Astrocyte of the cerebellum (primary cell): Measurements from ENCODE around the gene SHISAL1.

ENCODE experiments used
- DNase-seq: peaks from one replicate; pipeline ENCODE4 v3.0.0-alpha.2; 2011; ENCODE audit warnings: low read depth
- H3K4me3 ChIP-seq: 2 replicates; pipeline ENCODE4 v1.5.1; 2011; ENCODE audit warnings: mild to moderate bottlenecking, low read depth, low read length, moderate library complexity
- CTCF ChIP-seq: IDR thresholded peaks from 2 replicates; pipeline ENCODE4 v1.5.1; 2012; ENCODE audit warnings: low read length, low read depth, moderate library complexity, mild to moderate bottlenecking; ENCODE audit errors: missing control alignments
- in situ Hi-C: cut with HindIII; loops from 2 replicates; pipeline ENCODE4 v1.10.0; 2017; ENCODE audit warnings: low sequenced_read_pairs

The SHISAL1 gene

GRCh38 chr22:44203203-44203602, 109.5 kb downstream of the SHISAL1 start:
- no peak for TF ChIP-seq CTCF
- in situ Hi-C loops, result no loop called here
- no peak overlapping the region for H3K4me3 ChIP-seq
- DNase-seq, result no peak

DNA sequence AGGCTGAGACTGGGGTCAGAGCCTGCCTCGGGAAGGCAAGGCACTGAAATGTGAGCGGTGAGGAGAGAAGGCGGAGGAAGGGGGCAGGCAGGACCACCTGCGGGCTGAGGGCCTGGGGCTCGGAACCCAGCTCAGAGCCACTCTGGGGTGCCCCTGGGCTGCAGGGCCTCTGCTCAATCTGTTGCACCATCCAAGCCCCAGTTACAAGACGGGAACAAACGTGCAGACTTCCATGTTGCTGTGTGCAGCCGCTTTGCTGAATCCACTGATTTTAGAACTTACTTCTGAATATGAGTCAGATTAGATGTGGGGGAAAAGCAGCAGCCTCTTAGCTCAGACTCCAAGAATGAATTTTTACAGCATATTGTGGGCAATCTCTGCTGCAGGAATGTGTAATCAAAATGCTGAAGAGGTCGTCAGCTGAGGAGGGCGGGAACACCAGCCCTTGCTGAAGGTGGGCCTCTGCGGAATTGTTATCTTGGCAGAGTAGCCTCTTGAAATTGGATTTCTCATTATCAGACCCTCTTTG, 110.4 kb downstream of the SHISAL1 start:
- peak; percentile 58 for DNase-seq
- no peak overlapping the region for H3K4me3 ChIP-seq
- in situ Hi-C loops, result no loop called here
- TF ChIP-seq CTCF, result no peak

- DNase-seq, result no peak
- TF ChIP-seq CTCF, result no peak
- no peak overlapping the region for H3K4me3 ChIP-seq
- in situ Hi-C loops, result no loop called here
These were observed 111.1 kb downstream of the SHISAL1 start for GRCh38 chr22:44201665-44202064.

DNA sequence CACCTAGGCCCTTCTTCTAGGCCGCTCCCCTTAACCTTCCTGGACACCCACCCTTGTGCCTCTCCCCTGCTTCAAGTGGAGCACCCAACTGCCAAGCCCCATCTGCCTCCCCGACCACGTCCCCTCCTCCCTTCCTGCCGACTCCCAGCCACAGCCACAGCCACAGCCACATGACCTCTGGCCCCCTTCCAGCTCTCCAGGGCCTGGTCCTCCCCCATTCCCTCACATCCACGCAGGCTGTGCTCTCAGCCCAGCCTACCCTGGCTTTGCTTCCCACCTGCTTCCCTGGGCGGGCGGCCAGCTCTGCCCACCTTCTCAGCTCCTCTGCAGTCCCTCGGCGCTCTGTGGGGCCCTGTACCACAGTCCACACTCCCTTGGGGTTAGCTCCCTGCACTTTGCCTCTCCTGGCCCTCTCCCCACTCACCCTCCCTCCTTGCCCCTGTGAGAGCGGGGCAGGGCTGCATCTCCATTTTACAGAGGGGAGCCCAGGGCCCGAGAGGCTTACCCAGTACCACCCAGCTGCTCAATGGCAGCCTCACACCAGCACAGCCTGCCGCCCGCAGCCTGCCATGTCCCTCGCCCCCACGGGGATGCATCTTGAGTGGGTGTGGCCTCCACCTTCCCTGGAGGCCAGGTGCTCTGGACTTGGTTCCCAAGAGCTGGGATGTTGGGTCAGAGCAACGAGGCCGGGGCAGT, 111.7 kb downstream of the SHISAL1 start:
- DNase-seq, result no peak

DNA sequence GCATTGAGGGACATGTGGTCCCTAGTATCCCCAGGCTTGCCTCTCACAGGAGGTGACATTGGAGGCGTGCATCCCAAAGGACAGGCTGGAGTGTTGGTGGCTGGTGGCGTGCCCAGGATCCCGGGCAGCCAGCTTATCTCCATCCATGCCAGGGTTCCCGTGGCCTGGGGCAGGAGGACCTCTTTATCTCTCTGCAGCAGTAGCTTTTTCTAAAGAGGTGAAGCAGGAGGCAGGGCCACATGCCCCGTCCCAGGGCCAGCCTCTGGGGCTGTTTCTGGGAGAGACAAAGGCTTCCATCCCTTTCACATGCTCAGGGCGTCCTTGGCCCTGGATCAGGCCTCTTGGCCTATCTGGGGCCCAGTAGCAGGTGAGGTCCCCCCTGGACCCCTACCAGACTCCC, 112.3 kb downstream of the SHISAL1 start:
- no peak for TF ChIP-seq CTCF
- no peak for DNase-seq
- in situ Hi-C loops, result no loop called here

More for the DNA sequence above, 111.7 kb downstream of the SHISAL1 start:
- TF ChIP-seq CTCF, result no peak
- H3K4me3 ChIP-seq, result no peak overlapping the region
- in situ Hi-C loops, result no loop called here

GRCh38 chr22:44199866-44200265, 112.9 kb downstream of the SHISAL1 start:
- DNase-seq, result no peak
- in situ Hi-C loops, result no loop called here
- no peak overlapping the region for H3K4me3 ChIP-seq
- no peak for TF ChIP-seq CTCF

More for the DNA sequence above, 112.3 kb downstream of the SHISAL1 start:
- no peak overlapping the region for H3K4me3 ChIP-seq
